HCT116 (cell line): ENCODE results near the gene NFE2L3. TPM values are rescaled to one million over a fixed set of nuclear protein-coding genes. Genes with fewer than 3 reads are reported as not detected.

ENCODE experiments used
- ATAC-seq: fragments of 200-7000 bp; cut with Tn5 transposase; 2 replicates; pipeline ENCODE4 v1.9.1; 2020; ENCODE audit warnings: mild to moderate bottlenecking, moderate library complexity
- BruUV-seq: library from RNA; stranded (reverse); fragments of 400-500 nt; replicated peaks from 2 replicates; lab custom pipeline; 2021; lab: Mats Ljungman, UMichigan
- CTCF ChIA-PET: fragments of 300-600 bp; sonication (Branson Sonifier 250); formaldehyde crosslinking; loops from one replicate; lab custom pipeline; 2021; ENCODE audit warnings: antibody characterized with exemption; lab: Charles Lee
- POLR2A ChIA-PET: fragments of 300-600, 350-600 bp; sonication (Branson Sonifier 250); formaldehyde crosslinking; loops from one replicate; lab custom pipeline; 2021; ENCODE audit warnings: antibody characterized with exemption; lab: Charles Lee
- RAD21 ChIA-PET, 2 experiments: fragments of 300-600 bp; sonication (Branson Sonifier 250); formaldehyde crosslinking; loops; one replicate each; lab custom pipeline; 2023; ENCODE audit warnings: low total read pairs in 2 of 2; ENCODE audit not compliant: uncharacterized antibody in 2 of 2, unreplicated experiment in 2 of 2, low non-redundant PET in 1 of 2; lab: Charles Lee
- DNase-seq: peaks from one replicate; pipeline ENCODE4 v3.0.0-alpha.2; 2010; ENCODE audit warnings: low read depth, low spot score
- H2AFZ ChIP-seq: fragments of 200-600 bp; shearing (Covaris generic), sonication (generic); 2 replicates; pipeline ENCODE4 v1.6.1; 2017; ENCODE audit warnings: low read depth, mixed run types, mixed read lengths, antibody characterized with exemption, low read length; ENCODE audit not compliant: poor library complexity, severe bottlenecking
- H3K27ac ChIP-seq: 2 replicates; pipeline ENCODE4 v1.5.1; 2012; ENCODE audit warnings: low read depth, low read length
- H3K27me3 ChIP-seq: fragments of 200-600 bp; sonication (generic); 2 replicates; pipeline ENCODE4 v1.6.1; 2016; ENCODE audit warnings: mixed run types, low read length, mixed read lengths; ENCODE audit not compliant: insufficient read depth
- H3K36me3 ChIP-seq, 2 experiments: fragments of 200-500 bp in 1 of 2; fragments of 200-600 bp in 1 of 2; sonication (Bioruptor generic) in 1 of 2; sonication (generic) in 1 of 2; 2 replicates each; pipeline versions ENCODE4 v1.5.1 to v1.6.1; 2014 to 2016; ENCODE audit warnings: low read length in 2 of 2, inconsistent platforms in 1 of 2, mixed read lengths in 1 of 2, mixed run types in 1 of 2; ENCODE audit not compliant: insufficient read depth in 2 of 2, control insufficient read depth in 1 of 2
- H3K4me1 ChIP-seq, 2 experiments: fragments of 200-600 bp in 1 of 2; sonication (generic) in 1 of 2; 2 replicates each; pipeline versions ENCODE4 v1.5.1 to v1.6.1; 2012 to 2017; ENCODE audit warnings: low read length in 2 of 2, inconsistent platforms in 1 of 2, mild to moderate bottlenecking in 1 of 2, mixed read lengths in 1 of 2, mixed run types in 1 of 2, moderate library complexity in 1 of 2; ENCODE audit not compliant: insufficient read depth in 2 of 2, control insufficient read depth in 1 of 2
- H3K4me2 ChIP-seq: fragments of 200-600 bp; sonication (generic); 2 replicates; pipeline ENCODE4 v1.6.1; 2017; ENCODE audit warnings: mixed run types, low read length, mixed read lengths
- H3K4me3 ChIP-seq, 2 experiments: fragments of 200-600 bp in 1 of 2; sonication (generic) in 1 of 2; replicated peaks in 1 of 2; 2 replicates each; pipeline ENCODE4 v1.5.1; 2011 to 2016; ENCODE audit warnings: low read length in 2 of 2, control low read depth in 1 of 2, low read depth in 1 of 2, mild to moderate bottlenecking in 1 of 2, mixed read lengths in 1 of 2, mixed run types in 1 of 2
- H3K79me2 ChIP-seq: fragments of 200-600 bp; sonication (generic); 2 replicates; pipeline ENCODE4 v1.6.1; 2017; ENCODE audit warnings: mild to moderate bottlenecking, mixed run types, low read length, moderate library complexity, mixed read lengths; ENCODE audit not compliant: insufficient read depth
- H3K9ac ChIP-seq: fragments of 200-600 bp; sonication (generic); 2 replicates; pipeline ENCODE4 v1.6.1; 2016; ENCODE audit warnings: low read length, mixed read lengths
- H3K9me2 ChIP-seq: fragments of 200-600 bp; sonication (generic), shearing (Covaris generic); 2 replicates; pipeline ENCODE4 v1.6.1; 2017; ENCODE audit warnings: mixed run types, mild to moderate bottlenecking, moderate library complexity; ENCODE audit not compliant: insufficient read depth
- H3K9me3 ChIP-seq, 2 experiments: fragments of 200-500 bp in 1 of 2; fragments of 200-600 bp in 1 of 2; sonication (Bioruptor generic) in 1 of 2; sonication (generic) in 1 of 2; 2 replicates each; pipeline ENCODE4 v1.6.1; 2014 to 2017; ENCODE audit warnings: low read length in 2 of 2, mixed read lengths in 2 of 2, inconsistent platforms in 1 of 2, low read depth in 1 of 2, mild to moderate bottlenecking in 1 of 2, mixed run types in 1 of 2, moderate library complexity in 1 of 2; ENCODE audit not compliant: control insufficient read depth in 1 of 2, insufficient read depth in 1 of 2
- H4K20me1 ChIP-seq: fragments of 200-600 bp; sonication (generic), shearing (Covaris generic); 2 replicates; pipeline ENCODE4 v1.6.1; 2017; ENCODE audit warnings: mixed run types, mild to moderate bottlenecking, moderate library complexity; ENCODE audit not compliant: insufficient read depth
- CEBPB ChIP-seq: IDR thresholded peaks from 2 replicates; pipeline ENCODE4 v1.6.1; 2012; ENCODE audit warnings: low read depth
- EGR1 ChIP-seq: IDR thresholded peaks from 2 replicates; pipeline ENCODE4 v1.6.1; 2012; ENCODE audit warnings: low read depth
- FOSL1 ChIP-seq: IDR thresholded peaks from 2 replicates; pipeline ENCODE4 v1.6.1; 2012; ENCODE audit warnings: low read depth
- JUND ChIP-seq: IDR thresholded peaks from 2 replicates; pipeline ENCODE4 v1.6.1; 2012
- POLR2AphosphoS5 ChIP-seq: IDR thresholded peaks from 2 replicates; pipeline ENCODE4 v1.6.1; 2011; ENCODE audit warnings: mild to moderate bottlenecking, low read depth, low read length, moderate library complexity
- RAD21 ChIP-seq: IDR thresholded peaks from 2 replicates; pipeline ENCODE4 v1.6.1; 2012; ENCODE audit warnings: low read depth, mild to moderate bottlenecking
- SIN3A ChIP-seq: IDR thresholded peaks from 2 replicates; pipeline ENCODE4 v1.6.1; 2012; ENCODE audit warnings: low read depth
- SRF ChIP-seq: IDR thresholded peaks from 2 replicates; pipeline ENCODE4 v1.6.1; 2012; ENCODE audit warnings: low read depth
- YY1 ChIP-seq: IDR thresholded peaks from 2 replicates; pipeline ENCODE4 v1.6.1; 2011; ENCODE audit warnings: low read length, low read depth, moderate library complexity, mild to moderate bottlenecking; ENCODE audit not compliant: insufficient replicate concordance; ENCODE audit errors: extremely low read depth
- ZFX ChIP-seq: fragments of 450-650 bp; IDR thresholded peaks from 2 replicates; pipeline ENCODE4 v1.6.1; 2017
- ZNF274 ChIP-seq: fragments of 200-500 bp; sonication (Bioruptor generic); IDR thresholded peaks from 2 replicates; pipeline ENCODE4 v1.6.1; 2014; ENCODE audit warnings: mild to moderate bottlenecking, low read depth, low read length, inconsistent platforms
- intact Hi-C: fragments of 100-400 bp; cut with micrococcal nuclease; formaldehyde crosslinking; loops from 2 replicates; pipeline ENCODE4 v1.10.0; 2022
- total RNA-seq: library from RNA; stranded (reverse); gene quantifications from one replicate; pipeline ENCODE4 v1.2.1, GENCODE V29; 2021; ENCODE audit not compliant: unreplicated experiment

NFE2L3 gene
- total RNA-seq, 1 experiment from 2014 or later = 27.0 TPM

DNA sequence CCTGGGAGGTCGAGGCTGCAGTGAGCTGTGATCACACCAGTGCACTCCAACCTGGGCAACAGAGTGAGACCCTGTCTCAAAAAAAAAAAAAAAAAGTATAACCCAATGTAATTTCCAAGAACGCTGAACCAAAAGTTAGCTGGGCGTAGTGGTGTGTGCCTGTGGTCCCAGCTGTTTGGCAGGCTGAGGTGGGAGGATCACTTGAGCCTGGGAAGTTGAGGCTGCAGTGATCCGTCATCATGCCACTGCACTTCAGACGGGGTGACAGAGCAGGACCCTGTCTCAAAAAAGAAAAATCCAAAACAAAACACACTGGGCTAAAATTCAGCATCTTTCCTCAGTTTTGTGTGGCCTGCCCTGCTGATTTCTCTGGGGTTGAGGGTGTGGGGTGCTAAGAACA lies 27.4 kb downstream of the NFE2L3 start:
- Histone ChIP-seq H3K79me2 (no peaks in the 10 kb centered on the region), H3K9me3 (no peaks in the 10 kb centered on the region), H3K27ac (no peak overlapping the region), H3K4me1 (no peaks in the 10 kb centered on the region), H4K20me1 (no peaks in the 10 kb centered on the region), H3K36me3 (no peaks in the 10 kb centered on the region), H2AFZ (no peak overlapping the region), H3K27me3 (no peaks in the 10 kb centered on the region), H3K9ac (no peak overlapping the region), H3K4me3 (no peak overlapping the region), H3K4me2 (no peak overlapping the region), H3K9me2 (no peaks in the 10 kb centered on the region)
- intact Hi-C loops = no loop called here
- POLR2A ChIA-PET = interaction anchor here (1.0 to 1.4 kb wide), 2 partner anchors 9 to 21 kb away, joined by 4 read pairs; no protein-coding TSS in a partner anchor
- RAD21 ChIA-PET = no interaction called here
- no peak for TF ChIP-seq YY1
- no peak for TF ChIP-seq ZFX
- no peak for TF ChIP-seq CEBPB
- no peak for TF ChIP-seq FOSL1
- TF ChIP-seq EGR1 = no peak
- TF ChIP-seq RAD21 = no peak
- no peak for TF ChIP-seq ZNF274
- no peak for TF ChIP-seq SIN3A
- TF ChIP-seq POLR2AphosphoS5 = no peak
- TF ChIP-seq SRF = no peak
- DNase-seq (no peak), ATAC-seq (no peak)
- CTCF ChIA-PET = interaction anchor here (1.3 kb wide), 1 partner anchor 287 kb away, joined by 4 read pairs; no protein-coding TSS in a partner anchor
- BruUV-seq = no TSS peak

DNA sequence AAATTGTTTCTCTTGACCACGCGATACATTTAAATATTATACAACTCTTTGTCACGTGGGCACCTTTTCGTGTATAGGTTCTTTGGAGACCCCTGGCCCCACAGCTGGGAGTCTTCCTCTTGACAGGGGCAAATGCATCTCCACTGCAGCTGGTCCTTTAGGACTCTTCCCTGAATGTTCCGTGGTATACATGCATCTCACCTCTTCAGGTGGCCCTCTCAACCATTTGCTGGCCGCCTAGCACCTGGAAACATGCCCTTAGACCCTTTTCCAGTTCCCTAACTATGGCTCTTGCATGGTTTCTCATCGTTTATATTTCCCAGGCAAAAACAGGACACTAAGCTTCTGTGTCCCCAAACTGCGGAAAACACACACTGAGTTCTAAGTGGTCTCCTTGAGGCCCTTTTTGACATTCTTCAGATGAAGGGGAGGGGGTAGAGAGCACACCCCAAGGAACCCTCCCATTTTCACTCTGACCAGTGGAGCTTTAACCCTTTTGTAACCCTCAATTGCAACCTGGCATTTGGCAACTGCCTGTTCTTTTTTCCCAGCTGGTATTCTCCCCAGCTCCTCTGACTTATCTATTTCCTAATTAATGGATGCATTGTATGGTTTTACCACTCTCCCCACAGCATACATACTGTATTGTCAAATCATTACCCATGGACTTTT lies 28.0 kb downstream of the NFE2L3 start:
- Histone ChIP-seq H3K27ac (no peak overlapping the region), H4K20me1 (peaks cover 1% of the 10 kb centered on the region; the same call in 1 of the 2 replicates), H2AFZ (no peak overlapping the region), H3K36me3 (no peaks in the 10 kb centered on the region), H3K9ac (no peak overlapping the region), H3K9me2 (no peaks in the 10 kb centered on the region), H3K4me3 (no peak overlapping the region), H3K79me2 (no peaks in the 10 kb centered on the region), H3K4me1 (no peaks in the 10 kb centered on the region), H3K9me3 (no peaks in the 10 kb centered on the region), H3K27me3 (no peaks in the 10 kb centered on the region), H3K4me2 (no peak overlapping the region)
- intact Hi-C loops = loop anchor here (5.0 kb wide), 1 partner anchor 88 kb away; no protein-coding TSS in a partner anchor
- TF ChIP-seq JUND (0 out of 2 replicates have a peak, but pooled peaks have one; percentile 6), SIN3A (no peak)
- ATAC-seq (no peak), DNase-seq (no peak)
- no TSS peak for BruUV-seq
- RAD21 ChIA-PET = no interaction called here
- POLR2A ChIA-PET = interaction anchor here (1.0 to 1.4 kb wide), 3 partner anchors 10 to 20 kb away, joined by 3 to 4 read pairs (median 4); no protein-coding TSS in a partner anchor
- CTCF ChIA-PET = interaction anchor here (1.3 to 3.8 kb wide), 2 partner anchors 89 to 287 kb away, joined by 4 to 16 read pairs; no protein-coding TSS in a partner anchor
